ENCODE results near the gene RNF182. TPM values are rescaled to one million over a fixed set of nuclear protein-coding genes. Genes with fewer than 3 reads are reported as not detected.
"Not testable (repeated sequence)": the region's sequence is repeated elsewhere in the genome, so short reads cannot be mapped to it uniquely, and the experiment has no call there.

Gene RNF182
- polyA plus RNA-seq, 4 donors = 2.6 to 3.5 (median 2.9) TPM

DNA sequence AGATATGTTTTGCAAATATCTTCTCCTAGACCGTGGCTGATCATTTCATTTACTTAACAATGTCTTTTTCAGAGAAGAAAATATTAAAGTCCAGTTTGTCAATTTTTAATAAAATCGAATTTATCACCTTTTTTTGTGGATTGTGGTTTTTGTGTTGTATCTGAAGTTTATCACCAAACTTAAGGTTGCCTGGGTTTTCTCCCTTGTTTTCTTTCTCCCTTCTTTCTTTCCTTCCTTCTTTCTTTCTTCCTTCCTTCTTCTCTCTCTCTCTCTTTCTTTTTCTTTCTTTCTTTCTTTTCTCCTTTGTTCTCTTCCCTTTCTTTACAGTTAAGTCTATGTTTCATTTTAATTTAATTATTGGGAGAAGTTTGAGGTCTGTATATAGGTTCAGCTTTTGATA lies 68.7 kb downstream of the RNF182 start:
- DNase-seq (ENCODE audit: low read depth in 4 of 4, low spot score in 2 of 4) = no peak

DNA sequence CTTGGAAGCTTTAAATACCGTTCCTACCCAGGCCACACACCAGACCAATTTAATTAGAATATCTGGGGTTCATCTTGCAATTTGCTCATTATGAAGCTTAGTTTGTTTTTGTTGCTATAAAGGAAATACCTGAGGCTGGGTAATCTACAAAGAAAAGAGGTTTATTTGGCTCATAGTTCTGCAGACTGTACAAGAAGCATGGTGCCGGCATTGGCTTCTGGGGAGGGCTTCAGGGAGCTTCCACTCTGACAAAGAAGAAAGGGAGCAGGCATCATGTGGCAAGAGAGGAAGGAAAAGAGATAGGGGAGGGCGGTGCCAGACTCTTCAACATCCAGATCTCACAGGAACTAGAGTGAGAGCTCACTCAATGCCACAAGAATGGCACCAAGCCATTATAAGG lies 73.6 kb downstream of the RNF182 start:
- DNase-seq (ENCODE audit: low read depth in 4 of 4, low spot score in 2 of 4) = no peak

DNA sequence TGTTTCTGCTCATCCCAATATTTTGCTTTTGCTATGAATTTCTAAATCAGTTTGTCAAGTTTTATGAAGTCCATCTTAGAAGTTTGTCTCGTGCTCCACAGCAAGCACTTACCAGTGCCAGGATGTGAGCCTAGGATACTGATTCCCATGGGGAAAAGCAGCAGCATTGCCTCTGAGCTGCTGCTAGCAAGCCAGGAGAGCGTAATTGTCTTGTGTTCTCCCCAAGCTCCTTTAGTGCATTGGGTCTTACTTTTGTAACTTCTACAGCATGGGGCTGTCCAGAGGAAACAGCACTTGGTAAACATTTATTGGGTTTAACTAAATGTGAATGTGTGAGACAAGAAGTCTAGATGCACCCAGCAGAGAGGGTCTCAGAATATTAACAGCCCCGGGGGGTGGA lies 76.1 kb downstream of the RNF182 start:
- DNase-seq (ENCODE audit: low read depth in 4 of 4, low spot score in 2 of 4) = no peak

DNA sequence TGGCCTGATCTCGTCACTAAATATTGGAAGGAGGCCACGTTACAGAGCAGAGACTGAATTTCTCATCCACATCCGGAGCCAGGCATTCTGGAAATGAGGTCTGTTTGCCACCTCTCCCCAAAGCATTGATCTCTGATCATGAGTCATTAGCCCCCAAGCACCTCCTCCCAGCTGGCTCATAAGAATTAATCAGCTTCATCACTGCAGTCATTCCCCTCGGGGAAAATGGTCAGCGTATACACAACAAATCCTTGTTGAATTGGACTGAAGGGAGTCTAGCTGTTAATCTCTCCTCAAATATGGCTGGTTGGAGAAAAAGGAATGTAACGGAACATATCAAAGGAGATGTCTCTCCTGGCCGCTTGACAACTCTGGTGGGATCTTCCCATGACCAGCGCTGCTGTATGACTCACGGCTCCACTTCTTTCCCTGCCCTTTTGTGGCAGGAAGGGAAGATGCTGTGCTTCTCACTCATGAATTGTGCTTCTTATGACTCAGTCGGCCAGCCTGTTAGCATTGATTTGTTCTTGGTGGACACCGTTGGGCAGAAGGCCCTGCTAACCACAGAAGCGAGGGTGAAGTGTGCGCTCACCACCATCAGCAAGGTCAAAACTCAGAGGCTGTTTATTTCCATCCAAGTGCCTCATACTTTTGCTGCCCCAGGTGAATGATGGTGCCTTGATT lies 76.7 kb downstream of the RNF182 start:
- no peak for DNase-seq (ENCODE audit: low read depth in 4 of 4, low spot score in 2 of 4)

DNA sequence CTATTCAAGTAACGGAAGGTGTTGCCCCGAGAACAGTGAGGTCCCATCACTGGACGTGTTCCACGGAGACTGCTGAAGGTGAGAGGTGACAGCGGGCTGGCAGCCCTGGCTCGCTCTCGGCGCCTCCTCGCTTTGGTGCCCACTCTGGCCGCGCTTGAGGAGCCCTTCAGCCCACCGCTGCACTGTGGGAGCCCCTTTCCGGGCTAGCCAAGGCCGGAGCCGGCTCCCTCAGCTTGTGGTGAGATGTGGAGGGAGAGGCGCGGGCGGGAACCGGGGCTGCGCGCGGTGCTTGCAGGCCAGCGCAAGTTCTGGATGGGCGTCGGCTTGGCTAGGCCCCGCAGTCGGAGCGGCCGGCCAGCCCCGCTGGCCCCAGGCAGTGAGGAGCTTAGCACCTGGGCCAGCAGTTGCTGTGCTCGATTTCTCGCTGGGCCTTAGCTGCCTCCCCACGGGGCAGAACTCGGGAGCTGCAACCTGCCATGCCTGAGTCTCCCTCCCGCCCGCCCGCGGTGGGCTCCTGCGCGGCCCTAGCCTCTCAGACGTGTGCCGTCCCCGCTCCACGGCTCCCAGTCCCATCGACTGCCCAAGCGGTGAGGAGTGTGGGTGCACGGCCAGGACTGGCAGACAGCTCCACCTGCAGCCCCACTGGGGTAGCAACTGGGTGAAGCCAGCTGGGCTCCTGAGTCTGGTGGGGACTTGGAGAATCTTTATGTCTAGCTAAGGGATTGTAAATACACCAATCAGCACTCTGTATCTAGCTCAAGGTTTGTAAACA lies 77.6 kb downstream of the RNF182 start:
- DNase-seq (ENCODE audit: low read depth in 4 of 4, low spot score in 2 of 4) = no peak

DNA sequence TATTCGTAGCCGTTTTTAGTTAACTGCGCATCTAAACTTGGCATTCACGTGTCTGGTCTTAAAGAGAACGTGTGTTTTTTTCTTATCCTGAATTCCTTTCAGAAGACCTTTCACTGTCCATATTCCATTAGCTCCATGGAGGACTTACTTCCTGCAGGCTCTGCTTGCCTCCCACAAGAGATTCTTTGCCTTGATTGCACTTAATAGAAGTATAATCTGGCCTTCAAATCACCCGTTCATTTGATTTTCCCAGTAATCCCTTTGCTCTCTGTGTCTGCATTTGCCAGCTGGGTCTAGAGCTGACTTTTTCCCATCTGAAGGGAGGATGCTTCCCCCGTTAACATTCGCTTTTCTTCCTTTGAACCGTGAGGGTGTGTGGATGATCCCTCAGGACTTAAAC lies 79.5 kb downstream of the RNF182 start:
- no peak for DNase-seq (ENCODE audit: low read depth in 4 of 4, low spot score in 2 of 4)

DNA sequence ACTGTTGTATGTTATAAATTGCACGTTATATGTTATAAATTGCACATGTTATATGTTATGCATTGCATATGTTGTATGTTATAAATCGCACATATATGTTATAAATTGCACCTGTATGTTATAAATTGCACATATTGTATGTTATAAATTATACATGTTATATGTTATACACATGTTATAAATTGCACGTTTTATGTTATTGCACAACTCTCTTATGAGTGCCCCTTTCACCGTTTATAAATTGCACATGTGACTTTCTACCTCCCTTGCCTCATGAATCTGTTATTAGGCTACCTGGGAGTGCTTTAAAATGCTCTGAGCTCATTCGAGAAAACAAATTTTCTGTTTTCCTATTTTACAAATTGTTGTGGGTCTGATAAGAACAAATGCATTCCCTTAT lies 84.1 kb downstream of the RNF182 start:
- no peak for DNase-seq (ENCODE audit: low read depth in 4 of 4, low spot score in 2 of 4)

DNA sequence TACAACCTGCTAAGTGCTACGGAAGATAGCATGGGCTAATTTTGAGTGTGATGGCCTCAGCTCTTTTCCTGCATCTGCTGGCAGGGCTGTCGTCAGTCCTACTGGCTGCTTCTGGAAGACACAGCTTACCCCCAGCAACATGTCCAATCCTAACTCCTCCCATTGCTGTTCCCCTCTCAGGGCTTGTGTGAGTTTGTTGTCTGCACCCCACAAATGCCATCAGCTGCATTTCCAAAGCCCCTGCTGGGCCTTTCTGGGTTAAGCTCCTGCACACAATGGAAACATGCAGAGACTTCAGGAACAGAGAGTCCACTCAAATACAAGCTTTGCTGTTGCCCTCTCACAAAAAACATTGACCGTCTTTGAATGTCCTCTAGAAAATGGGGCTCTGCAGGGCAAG lies 84.7 kb downstream of the RNF182 start:
- no peak for DNase-seq (ENCODE audit: low read depth in 4 of 4, low spot score in 2 of 4)

DNA sequence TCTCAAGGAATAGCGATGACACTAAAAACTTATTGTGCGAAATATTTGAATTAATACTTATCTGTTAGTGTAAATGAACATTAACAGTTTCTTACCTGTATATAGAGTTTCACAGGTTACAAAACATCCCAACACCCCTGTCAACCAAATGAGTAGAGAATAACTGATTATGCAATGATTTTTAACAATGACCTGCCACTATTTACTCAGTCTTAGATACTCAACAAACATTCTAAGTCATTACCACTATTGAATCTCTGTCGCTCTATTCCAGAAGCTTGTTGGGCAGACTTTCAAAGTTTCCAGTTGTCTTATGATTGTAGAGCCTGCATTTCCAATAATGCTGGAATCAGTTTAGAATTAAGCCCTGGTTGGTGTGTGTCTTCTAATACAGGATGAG lies 85.5 kb downstream of the RNF182 start:
- no peak for DNase-seq (ENCODE audit: low read depth in 4 of 4, low spot score in 2 of 4)

DNA sequence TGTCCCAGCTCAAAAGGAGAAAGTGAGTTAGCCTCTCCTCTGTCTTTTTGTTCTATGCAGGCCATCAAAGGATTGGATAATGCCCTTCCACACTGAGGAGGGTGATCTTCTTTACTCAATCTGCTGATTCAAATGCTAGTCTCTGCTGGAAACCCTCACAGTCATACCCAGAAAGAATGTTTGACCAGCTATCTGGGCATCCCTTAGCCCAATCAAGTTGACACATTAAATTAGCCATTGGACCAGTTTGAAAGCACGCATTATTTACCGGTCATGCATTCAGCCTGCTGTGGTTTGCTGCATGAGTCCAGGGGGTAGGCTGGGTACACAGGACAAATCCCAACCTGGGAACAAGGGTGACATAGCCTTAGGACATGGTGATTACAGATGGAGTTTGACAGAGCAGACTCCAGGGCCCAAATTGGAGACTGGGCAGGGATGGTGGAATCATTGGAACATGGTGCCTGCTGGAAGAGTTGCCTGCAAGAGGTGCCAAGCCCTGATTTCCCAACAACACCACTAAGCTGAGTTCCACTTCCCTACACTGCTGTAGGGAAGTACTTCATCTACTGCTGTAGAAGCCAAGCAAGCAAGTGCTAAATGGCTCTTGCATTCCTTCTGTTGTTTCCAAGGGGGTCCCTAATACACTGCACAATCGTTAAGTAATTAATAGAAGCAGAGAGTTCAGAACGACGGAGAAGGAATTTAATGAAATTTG lies 87.7 kb downstream of the RNF182 start:
- DNase-seq (ENCODE audit: low read depth in 4 of 4, low spot score in 2 of 4) = no peak

DNA sequence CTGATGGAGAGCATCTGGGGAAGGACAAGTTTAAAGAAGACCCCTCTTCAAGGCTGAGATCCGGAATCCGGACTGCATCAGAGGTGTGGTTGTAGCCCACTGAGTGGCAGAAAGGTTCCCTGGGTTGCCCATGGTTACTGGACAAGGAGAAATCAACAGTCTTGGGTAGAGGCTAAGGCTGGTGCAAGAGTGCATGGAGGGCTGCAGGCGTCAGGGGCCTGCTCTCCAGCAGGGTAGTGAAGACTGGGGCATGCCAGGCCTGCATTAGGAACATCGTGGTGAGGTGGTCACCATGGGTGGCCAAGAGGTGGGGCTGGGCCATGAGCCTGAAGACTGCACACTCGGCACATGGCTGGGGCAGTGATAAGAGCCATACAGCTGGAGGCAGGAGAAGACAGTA lies 91.2 kb downstream of the RNF182 start:
- DNase-seq (ENCODE audit: low read depth in 4 of 4, low spot score in 2 of 4) = no peak

DNA sequence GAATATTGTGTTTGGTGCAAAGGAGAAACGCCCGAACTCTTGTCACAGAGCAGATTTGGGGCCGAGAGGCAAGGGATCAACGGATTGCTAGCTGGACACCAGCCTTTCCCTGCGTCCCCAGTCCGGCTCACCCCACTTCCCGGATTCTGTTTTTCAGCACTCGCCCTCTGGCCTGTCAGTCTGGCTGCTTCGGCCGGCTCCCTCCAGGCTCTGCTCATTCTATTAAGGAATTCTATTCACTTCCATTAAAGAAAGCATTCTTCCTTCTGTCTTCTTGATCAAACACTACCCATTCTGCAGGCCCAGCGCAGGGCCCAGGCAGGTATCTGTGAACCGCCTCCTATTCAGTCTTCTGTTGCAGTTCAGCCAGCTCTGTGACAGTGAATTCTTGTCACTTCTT lies 91.7 kb downstream of the RNF182 start:
- no peak for DNase-seq (ENCODE audit: low read depth in 4 of 4, low spot score in 2 of 4)

DNA sequence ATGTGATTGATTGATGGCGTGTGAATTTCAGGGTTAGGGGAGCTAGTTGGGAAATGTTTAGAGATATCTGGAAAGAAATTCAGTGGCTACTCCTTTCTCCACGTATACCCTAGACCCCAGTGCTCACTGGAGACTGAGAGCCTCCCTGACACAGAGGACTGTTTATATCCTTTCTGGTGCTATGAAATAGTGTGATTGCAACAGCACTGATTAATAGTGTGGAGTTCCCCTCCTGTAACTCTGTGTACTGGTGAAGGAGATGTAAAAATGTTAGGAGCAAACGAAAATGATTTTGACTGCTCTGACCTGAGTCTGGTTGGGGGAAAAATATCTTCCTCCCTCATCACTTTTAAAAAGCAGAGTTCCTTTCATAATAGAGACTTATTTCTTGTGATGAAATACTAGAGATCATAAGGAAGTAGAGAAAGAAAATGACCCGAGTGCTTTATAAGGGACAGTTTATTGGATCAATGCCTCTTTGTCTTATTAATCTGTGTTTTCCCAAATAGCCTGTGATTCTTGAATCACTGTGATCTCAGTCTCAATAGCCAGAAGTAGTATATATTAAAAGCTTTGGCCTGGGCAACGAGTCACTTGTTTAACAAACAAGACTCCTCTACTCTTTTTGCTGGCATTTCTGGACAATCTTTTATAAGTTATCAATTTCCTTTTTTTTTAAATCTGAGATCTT lies 92.3 kb downstream of the RNF182 start:
- DNase-seq (ENCODE audit: low read depth in 4 of 4, low spot score in 2 of 4) = no peak

DNA sequence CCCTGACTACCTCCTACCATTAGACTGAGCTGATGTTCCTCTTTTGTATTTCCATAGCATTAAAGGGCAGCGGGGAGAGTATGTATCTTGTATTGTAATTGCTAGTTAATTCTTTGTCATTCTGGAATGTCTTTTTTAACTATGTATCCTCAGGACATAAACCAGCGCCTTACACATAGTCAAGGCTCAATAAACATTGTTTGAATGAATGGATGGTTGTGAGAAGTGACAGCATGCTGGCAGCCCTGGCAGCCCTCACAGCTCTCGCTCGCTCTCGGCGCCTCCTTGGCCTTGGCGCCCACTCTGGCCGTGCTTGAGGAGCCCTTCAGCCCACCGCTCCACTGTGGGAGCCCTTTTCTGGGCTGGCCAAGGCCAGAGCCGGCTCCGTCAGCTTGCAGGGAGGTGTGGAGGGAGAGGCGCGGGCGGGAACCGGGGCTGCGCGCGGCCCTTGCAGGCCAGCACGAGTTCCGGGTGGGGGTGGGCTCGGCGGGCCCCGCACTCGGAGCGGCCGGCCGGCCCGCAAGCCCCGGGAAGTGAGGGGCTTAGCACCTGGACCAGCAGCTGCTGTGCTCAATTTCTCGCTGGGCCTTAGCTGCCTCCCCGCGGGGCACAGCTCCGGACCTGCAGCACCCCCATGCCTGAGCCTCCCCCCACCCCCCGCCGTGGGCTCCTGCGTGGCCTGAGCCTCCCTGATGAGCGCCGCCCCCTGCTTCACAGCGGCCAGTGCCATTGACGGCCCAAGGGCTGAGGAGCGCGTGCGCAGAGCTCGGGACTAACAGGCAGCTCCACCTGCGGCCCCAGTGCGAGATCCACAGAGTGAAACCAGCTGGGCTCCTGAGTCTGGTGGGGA lies 93.1 kb downstream of the RNF182 start:
- DNase-seq (ENCODE audit: low read depth in 4 of 4, low spot score in 2 of 4) = no peak

DNA sequence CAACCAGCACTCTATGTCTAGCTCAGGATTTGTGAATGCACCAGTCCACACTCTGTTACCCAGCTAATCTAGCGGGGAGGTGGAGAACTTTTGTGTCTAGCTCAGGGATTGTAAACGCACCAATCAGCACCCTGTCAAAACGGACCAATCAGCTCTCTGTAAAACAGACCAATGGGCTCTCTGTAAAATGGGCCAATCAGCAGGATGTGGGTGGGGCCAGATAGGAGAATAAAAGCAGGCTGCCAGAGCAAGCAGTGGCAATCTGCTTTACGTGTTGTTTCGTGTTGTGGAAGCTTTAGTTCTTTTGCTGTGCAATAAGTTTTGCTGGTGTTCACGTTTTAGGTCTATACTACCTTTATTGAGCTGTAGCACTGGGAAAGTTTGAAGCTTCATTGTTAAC lies 93.8 kb downstream of the RNF182 start:
- DNase-seq (ENCODE audit: low read depth in 4 of 4, low spot score in 2 of 4) = not testable (repeated sequence)

DNA sequence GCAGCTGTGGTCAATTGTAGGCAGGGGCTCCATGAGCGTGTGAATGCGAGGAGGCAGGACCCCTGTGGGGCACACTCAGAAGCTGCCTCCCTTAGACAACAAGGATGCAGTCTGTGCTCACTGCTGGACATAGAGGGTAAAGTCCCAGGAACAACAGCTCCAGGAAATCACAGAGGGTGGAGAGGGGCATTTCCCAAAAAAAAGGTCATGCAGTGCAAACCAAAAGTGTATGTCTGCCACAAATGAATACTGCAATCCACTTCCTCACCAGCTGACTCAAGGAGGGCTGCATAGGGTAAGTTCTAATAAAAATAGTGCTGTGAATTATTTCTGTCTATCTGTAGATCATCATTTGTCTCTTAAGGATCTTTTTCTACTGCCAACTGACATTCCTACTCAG lies 95.8 kb downstream of the RNF182 start:
- no peak for DNase-seq (ENCODE audit: low read depth in 4 of 4, low spot score in 2 of 4)

DNA sequence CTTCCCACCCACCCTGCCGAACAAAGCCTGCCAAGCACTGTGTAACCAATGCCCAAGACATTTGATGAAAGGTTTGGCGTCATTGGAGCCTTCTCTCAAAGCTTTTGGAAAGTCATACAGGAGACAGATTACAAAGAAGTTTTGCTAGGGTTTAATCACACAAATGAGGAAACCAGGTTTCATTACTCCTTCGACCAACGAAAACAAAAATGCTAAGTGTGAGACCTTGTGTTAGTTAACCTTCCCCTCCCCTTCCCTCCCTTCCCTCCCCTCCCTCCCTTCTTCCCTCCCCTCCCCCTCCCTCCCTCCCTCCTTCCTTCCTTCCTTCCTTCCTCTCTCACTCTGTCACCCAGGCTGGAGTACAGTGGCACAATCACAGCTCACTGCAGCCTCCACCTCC lies 96.7 kb downstream of the RNF182 start:
- no peak for DNase-seq (ENCODE audit: low read depth in 4 of 4, low spot score in 2 of 4)

DNA sequence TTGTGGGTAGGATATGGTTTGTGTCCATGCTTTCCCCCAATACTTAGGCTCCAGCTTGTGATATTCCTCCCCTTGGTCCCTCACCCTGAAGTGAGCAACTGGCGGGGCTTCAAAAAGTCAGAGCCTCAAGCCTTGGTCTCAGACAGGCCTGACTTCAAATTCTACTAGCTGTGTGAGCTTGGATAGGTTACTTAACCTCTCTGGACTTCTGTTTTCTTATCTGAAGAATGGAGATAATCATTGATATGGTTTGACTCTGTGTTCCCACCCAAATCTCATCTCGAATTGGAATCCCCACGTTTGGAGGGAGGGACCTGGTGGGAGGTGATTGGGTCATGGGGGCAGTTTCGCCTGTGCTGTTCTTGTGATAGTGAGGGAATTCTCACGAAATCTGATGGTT lies 97.9 kb downstream of the RNF182 start:
- no peak for DNase-seq (ENCODE audit: low read depth in 4 of 4, low spot score in 2 of 4)

DNA sequence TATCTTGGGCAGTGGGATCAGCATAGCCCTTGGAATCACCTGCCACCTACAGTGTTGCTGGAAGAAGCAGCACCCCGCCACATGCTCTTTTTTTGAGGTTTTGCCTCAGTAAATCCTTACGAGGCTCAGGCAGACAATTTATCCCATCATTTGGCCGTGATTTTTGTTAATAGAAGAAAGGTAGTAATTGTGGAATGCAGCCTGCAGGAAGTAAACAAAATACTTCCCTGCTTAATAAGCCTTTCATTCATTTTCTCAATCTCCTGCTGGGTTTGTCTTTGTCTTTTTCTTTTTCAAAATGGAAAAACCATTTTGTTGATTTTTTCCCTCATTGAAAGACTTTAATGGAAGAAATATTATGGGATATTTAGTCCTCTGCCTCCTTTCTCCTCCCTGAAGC lies 99.1 kb downstream of the RNF182 start:
- no peak for DNase-seq (ENCODE audit: low read depth in 4 of 4, low spot score in 2 of 4)

DNA sequence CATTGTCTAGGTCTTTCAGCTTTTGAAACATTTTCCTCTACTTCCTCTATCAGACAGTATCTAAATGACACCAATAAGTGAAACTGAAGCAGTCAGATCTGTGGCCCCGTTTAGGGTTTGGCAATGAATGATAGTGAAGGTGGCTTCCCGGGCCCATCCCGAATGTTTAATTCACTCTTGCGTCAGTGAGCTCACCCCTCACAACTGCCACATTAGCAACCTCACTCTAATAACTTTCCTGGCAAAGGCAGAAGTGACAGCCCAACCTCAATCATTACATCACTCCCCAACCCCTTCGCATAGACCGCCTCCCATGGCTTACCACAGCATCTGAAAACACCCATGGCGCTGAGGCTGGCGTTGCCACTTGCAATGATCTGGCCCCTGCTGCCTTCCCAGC lies 100.4 kb downstream of the RNF182 start:
- DNase-seq (ENCODE audit: low read depth in 4 of 4, low spot score in 2 of 4) = no peak

All from left renal cortex interstitium (tissue), 4 donors.